ENCODE results near the gene FYCO1.

Gene FYCO1

DNA sequence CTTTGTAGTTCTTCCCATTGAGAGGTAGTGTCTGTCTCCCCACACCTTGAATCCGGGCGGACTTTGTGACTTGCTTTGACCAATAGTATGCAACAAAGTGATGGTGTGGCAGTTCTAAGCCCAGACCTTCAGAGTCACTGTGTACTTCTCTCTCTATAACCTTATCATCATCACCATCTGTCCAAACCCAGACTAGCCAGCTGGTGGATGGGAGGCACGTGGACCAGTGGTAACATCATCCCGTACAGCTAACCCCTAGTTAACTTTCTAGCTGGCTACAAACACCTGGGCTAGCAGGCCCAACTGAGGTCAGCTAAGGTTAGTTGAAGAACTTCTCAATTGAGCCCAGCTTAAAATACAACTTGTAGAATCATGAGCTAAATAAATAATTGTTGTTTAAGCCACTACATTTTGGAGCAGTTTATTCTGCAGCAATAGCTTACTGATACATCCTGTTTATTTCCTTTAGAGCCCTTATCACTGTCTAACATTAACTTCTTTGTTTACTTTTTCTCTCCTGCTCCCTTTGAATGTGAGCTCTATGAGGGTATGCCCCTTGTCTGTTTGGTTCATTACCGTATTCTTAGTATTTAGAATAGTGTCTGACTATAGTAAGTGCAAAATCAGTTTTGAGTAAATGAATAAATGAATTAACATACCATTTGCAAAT lies 120.8 kb downstream of the FYCO1 start:
- H3K36me3 Mint-ChIP-seq = peaks cover 4% of the 10 kb centered on the region
- H3K4me1 Mint-ChIP-seq (ENCODE audit: low read depth) = peaks cover 27% of the 10 kb centered on the region
- no peak overlapping the region for H3K27ac Mint-ChIP-seq
- peaks cover 21% of the 10 kb centered on the region for H3K27me3 Mint-ChIP-seq
- no peak overlapping the region for H3K4me3 Mint-ChIP-seq
- H3K9me3 Mint-ChIP-seq (ENCODE audit: low read depth) = peaks cover 6% of the 10 kb centered on the region

DNA sequence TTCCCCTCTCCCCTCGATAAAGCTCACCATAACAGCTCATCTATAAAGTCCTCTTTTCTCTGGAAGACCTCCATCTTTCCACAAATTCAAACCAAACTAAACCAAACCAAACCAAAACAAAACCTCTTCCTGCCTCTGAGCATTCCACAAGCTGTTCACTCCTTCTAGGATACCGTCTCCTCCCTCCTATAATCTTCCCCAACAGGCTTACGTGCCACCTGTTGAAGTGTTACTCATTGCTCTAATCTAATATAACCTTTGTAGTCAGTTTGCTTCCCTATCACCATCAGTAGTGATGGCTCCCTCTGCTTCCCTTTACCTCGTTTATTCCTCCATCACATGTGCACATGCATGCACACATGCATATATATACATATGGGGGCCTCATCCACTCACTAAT lies 122.0 kb downstream of the FYCO1 start:
- Mint-ChIP-seq H3K27me3 (peaks cover 25% of the 10 kb centered on the region), H3K4me1 (ENCODE audit: low read depth) (peaks cover 39% of the 10 kb centered on the region), H3K9me3 (ENCODE audit: low read depth) (peaks cover 6% of the 10 kb centered on the region), H3K27ac (no peak overlapping the region), H3K4me3 (no peak overlapping the region), H3K36me3 (peaks cover 4% of the 10 kb centered on the region)

DNA sequence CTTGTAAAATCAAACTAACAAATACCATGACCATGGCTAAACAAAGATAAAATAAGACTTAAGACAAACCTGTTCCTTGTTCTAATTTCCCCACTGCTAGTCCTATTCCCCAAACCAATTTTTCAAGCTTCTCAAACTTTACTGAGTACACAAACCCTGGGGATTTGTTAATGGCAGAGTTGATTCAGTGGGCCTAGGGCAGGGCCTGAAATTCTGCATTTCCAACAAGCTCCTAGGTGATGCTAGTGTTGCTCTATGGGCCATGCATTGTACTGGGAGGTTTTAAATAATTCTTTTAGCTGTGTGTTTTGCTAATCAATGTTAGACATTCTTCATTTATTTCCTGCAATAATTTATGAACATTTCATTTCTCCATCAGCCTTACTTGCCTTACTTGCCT lies 122.6 kb downstream of the FYCO1 start:
- Mint-ChIP-seq H3K27me3 (peaks cover 25% of the 10 kb centered on the region), H3K36me3 (peaks cover 4% of the 10 kb centered on the region), H3K27ac (no peak overlapping the region), H3K9me3 (ENCODE audit: low read depth) (peaks cover 6% of the 10 kb centered on the region), H3K4me3 (no peak overlapping the region), H3K4me1 (ENCODE audit: low read depth) (peaks cover 41% of the 10 kb centered on the region)

DNA sequence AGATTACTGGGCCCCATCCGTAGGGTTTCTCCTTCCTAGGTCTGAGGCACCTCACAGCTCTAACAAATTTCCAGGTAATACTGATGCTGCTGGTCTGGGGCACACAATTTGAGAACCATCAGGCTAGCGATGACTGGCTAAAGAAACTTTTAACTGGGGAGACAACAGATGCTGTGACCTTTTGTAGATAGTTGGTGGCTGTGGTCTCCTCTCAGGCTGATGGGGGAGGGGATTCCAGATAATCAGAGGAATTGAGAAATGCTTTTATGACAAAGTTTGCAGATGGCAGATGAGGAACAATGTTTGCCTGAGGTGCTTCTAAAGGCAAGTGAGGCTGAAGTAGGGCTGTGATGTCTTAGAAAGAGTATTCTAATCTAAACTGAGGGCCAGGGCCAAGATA lies 123.1 kb downstream of the FYCO1 start:
- peaks cover 6% of the 10 kb centered on the region for H3K9me3 Mint-ChIP-seq (ENCODE audit: low read depth)
- H3K27ac Mint-ChIP-seq = no peak overlapping the region
- H3K27me3 Mint-ChIP-seq = peaks cover 26% of the 10 kb centered on the region
- no peak overlapping the region for H3K4me3 Mint-ChIP-seq
- H3K4me1 Mint-ChIP-seq (ENCODE audit: low read depth) = peaks cover 41% of the 10 kb centered on the region
- peaks cover 4% of the 10 kb centered on the region for H3K36me3 Mint-ChIP-seq

DNA sequence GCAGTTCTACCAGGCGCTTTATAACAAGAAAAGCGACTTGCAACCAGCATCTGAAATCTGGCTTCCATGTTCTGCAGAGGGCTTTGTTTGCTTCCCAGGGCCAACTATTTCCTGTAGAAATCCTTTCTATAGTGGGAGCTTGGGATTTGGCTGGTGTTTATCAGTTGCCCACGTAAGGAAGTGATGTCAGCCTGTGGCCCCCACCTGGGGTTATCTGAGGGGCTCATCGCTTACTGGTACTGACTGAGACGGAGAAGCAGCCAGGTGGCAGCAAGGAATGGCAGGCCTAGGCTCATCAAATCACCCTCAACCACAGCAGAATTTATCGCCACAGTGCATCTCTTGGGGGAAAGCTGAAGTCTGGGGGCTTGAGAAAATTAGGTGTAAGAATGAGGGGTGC lies 123.8 kb downstream of the FYCO1 start:
- H3K4me3 Mint-ChIP-seq = no peak overlapping the region

DNA sequence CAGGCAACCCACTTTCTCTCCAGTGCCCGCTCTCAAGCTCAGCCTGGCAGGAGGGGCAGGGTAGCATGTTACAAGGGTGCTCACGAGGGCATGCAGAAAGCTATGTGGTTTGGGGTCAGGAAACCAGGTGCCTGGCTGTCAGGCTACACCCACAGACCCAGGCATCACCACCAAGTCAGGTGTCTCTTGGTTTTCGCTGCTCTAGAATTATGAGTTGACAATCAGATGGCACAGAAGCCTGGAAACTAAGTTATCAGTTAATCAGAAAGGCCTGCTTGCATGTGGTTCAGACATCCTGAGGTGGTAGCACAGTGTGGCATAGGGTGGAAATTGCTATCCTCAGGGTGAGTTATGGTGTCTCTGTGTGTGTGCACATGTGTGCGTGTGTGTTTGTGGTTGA lies 125.5 kb downstream of the FYCO1 start:
- peak overlapping the region; percentile 4 for H3K4me3 Mint-ChIP-seq
- peak overlapping the region; percentile 18 for H3K27ac Mint-ChIP-seq
- peaks cover 4% of the 10 kb centered on the region for H3K36me3 Mint-ChIP-seq
- peaks cover 36% of the 10 kb centered on the region for H3K27me3 Mint-ChIP-seq
- peaks cover 6% of the 10 kb centered on the region for H3K9me3 Mint-ChIP-seq (ENCODE audit: low read depth)
- H3K4me1 Mint-ChIP-seq (ENCODE audit: low read depth) = peaks cover 50% of the 10 kb centered on the region

More for the DNA sequence above, 123.8 kb downstream of the FYCO1 start:
- peaks cover 4% of the 10 kb centered on the region for H3K36me3 Mint-ChIP-seq
- H3K27ac Mint-ChIP-seq = no peak overlapping the region
- H3K27me3 Mint-ChIP-seq = peaks cover 31% of the 10 kb centered on the region
- peaks cover 41% of the 10 kb centered on the region for H3K4me1 Mint-ChIP-seq (ENCODE audit: low read depth)
- peaks cover 6% of the 10 kb centered on the region for H3K9me3 Mint-ChIP-seq (ENCODE audit: low read depth)

DNA sequence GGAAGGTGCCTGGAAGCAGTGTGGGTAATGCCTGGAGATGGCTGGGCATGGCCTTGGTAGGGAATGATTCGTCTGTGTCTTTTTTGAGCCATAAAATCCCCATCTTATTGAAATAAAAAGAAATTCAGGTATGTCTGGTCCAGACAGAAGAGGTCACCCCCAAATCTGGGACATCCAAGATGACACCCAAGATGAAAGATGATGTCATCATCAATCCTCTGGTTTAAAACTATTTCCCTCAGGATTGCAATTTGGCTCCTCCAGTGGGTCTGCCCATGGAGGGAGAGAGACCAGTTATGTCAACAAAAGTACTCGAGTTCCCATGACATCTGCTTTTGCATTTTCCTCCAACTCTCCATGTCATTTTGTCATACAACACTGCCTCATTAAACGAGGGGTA lies 126.0 kb downstream of the FYCO1 start:
- peak overlapping the region; percentile 4 for H3K4me3 Mint-ChIP-seq
- peak overlapping the region; percentile 18 for H3K27ac Mint-ChIP-seq
- H3K27me3 Mint-ChIP-seq = peaks cover 38% of the 10 kb centered on the region
- H3K9me3 Mint-ChIP-seq (ENCODE audit: low read depth) = peaks cover 6% of the 10 kb centered on the region
- peaks cover 54% of the 10 kb centered on the region for H3K4me1 Mint-ChIP-seq (ENCODE audit: low read depth)
- peaks cover 4% of the 10 kb centered on the region for H3K36me3 Mint-ChIP-seq

DNA sequence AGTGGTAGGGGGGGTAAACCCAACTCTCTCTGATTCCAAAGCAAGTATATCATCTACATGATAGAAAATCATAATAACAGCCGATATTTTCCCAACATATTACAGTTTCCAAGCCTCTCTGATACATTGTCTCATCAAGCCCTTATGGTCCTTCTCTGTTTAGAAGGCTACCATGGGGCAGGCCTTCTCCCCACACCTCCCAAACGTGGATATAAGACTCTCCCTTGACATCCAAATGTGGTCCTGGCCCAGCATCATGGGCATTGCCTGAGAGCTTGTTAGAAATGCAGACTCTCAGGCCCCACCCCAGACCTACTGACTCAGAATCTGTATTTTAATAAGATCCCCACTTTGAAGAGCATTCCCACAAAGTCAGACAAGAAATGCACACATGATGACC lies 127.0 kb downstream of the FYCO1 start:
- Mint-ChIP-seq H3K4me1 (ENCODE audit: low read depth) (peaks cover 55% of the 10 kb centered on the region), H3K27me3 (peaks cover 33% of the 10 kb centered on the region), H3K36me3 (peaks cover 2% of the 10 kb centered on the region), H3K9me3 (ENCODE audit: low read depth) (peaks cover 2% of the 10 kb centered on the region), H3K4me3 (no peak overlapping the region), H3K27ac (no peak overlapping the region)

DNA sequence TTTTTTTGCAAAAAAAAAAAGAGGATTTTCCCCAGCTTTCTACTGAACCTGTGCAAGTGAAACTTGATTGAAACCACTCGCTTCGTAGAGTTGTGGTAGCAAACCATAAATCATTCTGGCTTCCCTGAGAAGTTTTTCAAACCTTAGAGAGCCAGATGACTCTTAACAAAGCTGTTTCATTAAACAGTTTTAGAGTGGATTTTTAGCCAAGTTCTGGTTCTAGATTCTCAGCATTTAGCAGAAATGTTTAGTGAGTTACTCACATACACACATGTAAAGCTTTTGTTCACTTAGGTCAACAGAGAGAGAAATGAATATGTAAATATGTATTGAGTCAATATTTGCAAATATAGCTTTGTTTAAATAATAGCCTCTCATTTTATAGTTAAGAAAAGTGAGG lies 127.4 kb downstream of the FYCO1 start:
- Mint-ChIP-seq H3K27ac (no peak overlapping the region), H3K4me1 (ENCODE audit: low read depth) (peaks cover 55% of the 10 kb centered on the region), H3K36me3 (no peaks in the 10 kb centered on the region), H3K27me3 (peaks cover 35% of the 10 kb centered on the region), H3K4me3 (no peak overlapping the region), H3K9me3 (ENCODE audit: low read depth) (peaks cover 5% of the 10 kb centered on the region)

Data from activated naive CD8-positive, alpha-beta T cell (primary cell).